ENCODE measurements around the gene EXOC4. TPM values are rescaled to one million over a fixed set of nuclear protein-coding genes. Genes with fewer than 3 reads are reported as not detected.

Gene EXOC4
- total RNA-seq, 1 experiment from 2014 or later, result 75.8 TPM

DNA sequence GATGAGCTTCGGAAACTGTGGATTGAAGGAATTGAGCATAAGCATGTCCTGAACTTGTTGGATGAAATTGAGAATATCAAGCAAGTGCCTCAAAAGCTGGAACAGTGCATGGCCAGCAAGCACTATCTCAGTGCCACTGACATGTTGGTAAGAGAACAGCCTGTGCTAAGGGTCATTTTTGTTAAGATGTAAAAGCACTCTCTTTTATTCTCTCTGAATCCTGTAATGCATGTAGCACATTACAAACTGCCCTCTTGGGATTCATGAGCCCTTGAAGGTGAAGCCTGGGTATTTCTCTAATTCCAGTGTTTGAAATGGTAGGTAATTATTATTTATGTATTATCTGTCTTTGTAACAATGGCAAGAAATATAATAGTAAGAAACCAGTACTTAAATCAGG lies 36.1 kb downstream of the EXOC4 start:
- WGBS (ENCODE audit: extremely low coverage, insufficient read length, low lambda C conversion rate), result no CpG with 5 or more reads among the region's 1 CpG
- H3T11ph ChIP-seq (ENCODE audit: low read length), result no peak overlapping the region
- no peak overlapping the region for H3K56ac ChIP-seq (ENCODE audit: insufficient read length, low read depth, low read length)
- no peak overlapping the region for H3K9ac ChIP-seq (ENCODE audit: extremely low read depth, insufficient read length, low read length)
- no peak overlapping the region for H3K23ac ChIP-seq (ENCODE audit: insufficient read length, low read depth, low read length)
- H2BK5ac ChIP-seq (ENCODE audit: insufficient read length, low read length), result no peak overlapping the region
- peaks cover 2% of the 10 kb centered on the region for H3K79me1 ChIP-seq (ENCODE audit: insufficient read depth, low read depth, low read length, poor library complexity, severe bottlenecking)
- no peak overlapping the region for H4K8ac ChIP-seq (replicated peaks; ENCODE audit: insufficient read length, low read depth, low read length)
- H2BK120ac ChIP-seq (ENCODE audit: low read depth, low read length, poor library complexity, severe bottlenecking), result no peak overlapping the region
- Mint-ChIP-seq H3K9me3 (no peaks in the 10 kb centered on the region), H3K4me1 (peaks cover 11 to 13% of the 10 kb centered on the region in 2 experiments), H3K27me3 (ENCODE audit: low read depth) (no peaks in the 10 kb centered on the region), H3K4me3 (no peak overlapping the region), H3K36me3 (ENCODE audit: insufficient read depth in 1 of 3, low read depth in 3 of 3) (peaks cover 15 to 31% (median 26%) of the 10 kb centered on the region in 3 experiments), H3K27ac (no peak overlapping the region)
- no peak overlapping the region for H2AFZ ChIP-seq (ENCODE audit: low read length)
- H2BK20ac ChIP-seq (ENCODE audit: low read depth, low read length, poor library complexity, severe bottlenecking), result no peak overlapping the region
- H3K4me2 ChIP-seq (ENCODE audit: insufficient read depth, insufficient read length, low read length), result no peak overlapping the region
- no peak overlapping the region for H2AK5ac ChIP-seq (ENCODE audit: insufficient read length, low read length)
- no peak overlapping the region for H2BK15ac ChIP-seq (ENCODE audit: low read depth, low read length)
- no peak for TF ChIP-seq CTCF (conservative IDR thresholded peaks at IDR 0.05)
- H3K4ac ChIP-seq (ENCODE audit: low read depth, low read length), result no peak overlapping the region
- H4K5ac ChIP-seq (ENCODE audit: insufficient read length, low read depth, low read length), result no peak overlapping the region
- H2BK12ac ChIP-seq (ENCODE audit: insufficient read length, low read depth, low read length), result no peak overlapping the region
- no peak overlapping the region for H3K27ac ChIP-seq (ENCODE audit: insufficient read length, low read depth, low read length)
- no peaks in the 10 kb centered on the region for H3K27me3 ChIP-seq (ENCODE audit: insufficient read depth, low read length)
- no peak overlapping the region for H3K14ac ChIP-seq (ENCODE audit: insufficient read depth, low read length)
- H4K91ac ChIP-seq (ENCODE audit: insufficient read length, low read depth, low read length), result no peak overlapping the region
- H3K4me1 ChIP-seq (ENCODE audit: insufficient read depth, low read length), result no peaks in the 10 kb centered on the region
- no peak overlapping the region for H3K18ac ChIP-seq (ENCODE audit: insufficient read length, low read depth, low read length)
- no peaks in the 10 kb centered on the region for H3K79me2 ChIP-seq (ENCODE audit: insufficient read depth, low read length)
- no peak for DNase-seq
- H4K20me1 ChIP-seq (ENCODE audit: control insufficient read depth, insufficient read depth, insufficient read length), result no peaks in the 10 kb centered on the region
- no peaks in the 10 kb centered on the region for H3K9me3 ChIP-seq (ENCODE audit: control insufficient read depth, low read depth, low read length)
- H3K23me2 ChIP-seq (ENCODE audit: insufficient read length, low read depth, low read length, poor library complexity, severe bottlenecking), result no peaks in the 10 kb centered on the region
